Thyroid gland (tissue), 4 donors: ENCODE measurements around the gene ZNRF4.

ENCODE experiments used
- CTCF ChIP-seq, 6 experiments: fragments of 200-600 bp in 3 of 6; fragments of 450-650 bp in 3 of 6; sonication (generic) in 3 of 6; IDR thresholded peaks; one replicate each; pipeline ENCODE4 v1.5.1; 2016 to 2019; ENCODE audit warnings: antibody characterized with exemption in 6 of 6, mild to moderate bottlenecking in 2 of 6, inconsistent platforms in 1 of 6, moderate library complexity in 1 of 6
- POLR2A ChIP-seq, 2 donors: fragments of 450-650 bp; IDR thresholded peaks; one replicate each; pipeline ENCODE4 v1.6.1; 2017; ENCODE audit warnings: antibody characterized with exemption in 2 of 2, mild to moderate bottlenecking in 2 of 2, moderate library complexity in 1 of 2

GRCh38 chr19:5407356-5407755 is 47.9 kb upstream of the ZNRF4 start:
- TF ChIP-seq CTCF (IDR thresholded peaks at IDR 0.05) (no peak), POLR2A (IDR thresholded peaks at IDR 0.05) (no peak)
